Activated CD4-positive, alpha-beta memory T cell treated with anti-CD3 and anti-CD28 coated beads for 36 hours (primary cell): Measurements from ENCODE around the gene NIT2. TPM values are rescaled to one million over a fixed set of nuclear protein-coding genes. Genes with fewer than 3 reads are reported as not detected.

Experiments used
- total RNA-seq, 2 experiments: library from RNA; stranded (reverse); gene quantifications; one replicate each; pipeline ENCODE4 v1.2.3, GENCODE V29; 2021

Gene NIT2
- total RNA-seq, 2 experiments from 2014 or later, result 65.3 to 65.7 TPM

Other genes with a start within 250 kb of the NIT2 start
- gene FILIP1L, start 220.3 kb upstream of the NIT2 start, total RNA-seq, result under 1 TPM; 0.10 to 0.17 TPM
- 10 to 100 TPM; 17.8 to 22.7 TPM for gene TBC1D23, start 73.8 kb upstream of the NIT2 start, total RNA-seq
- gene TOMM70, start 66.3 kb downstream of the NIT2 start, total RNA-seq, result 10 to 100 TPM; 44.9 to 47.1 TPM
- gene LNP1, start 66.8 kb downstream of the NIT2 start, total RNA-seq, result 1 to 10 TPM; 1.9 to 2.3 TPM
- gene TMEM45A, start 157.9 kb downstream of the NIT2 start, total RNA-seq, result under 1 TPM; 0.65 to 0.74 TPM